ENCODE measurements around the gene VARS1. TPM values are rescaled to one million over a fixed set of nuclear protein-coding genes. Genes with fewer than 3 reads are reported as not detected.

The VARS1 gene
- total and polyA plus RNA-seq, 2 of the 4 experiments (the other 2 are of a cell fraction) = 41.2 to 42.0 TPM

GRCh38 chr6:31791324-31792089 lies 4.0 kb downstream of the VARS1 start:
- no peaks in the 10 kb centered on the region for H3K27me3 ChIP-seq (ENCODE audit: control insufficient read depth, insufficient read depth, low read length)
- no peak overlapping the region for H2BK15ac ChIP-seq (ENCODE audit: low read depth, low read length)
- H3K4me3 ChIP-seq (ENCODE audit: insufficient read depth, low read depth, low read length) = no peak overlapping the region
- no peak overlapping the region for H2AK5ac ChIP-seq (ENCODE audit: low read depth, low read length)
- peaks cover 0 to 51% of the 10 kb centered on the region in 2 experiments for H3K79me1 ChIP-seq (ENCODE audit: low read depth in 1 of 2, low read length in 2 of 2)
- no peak overlapping the region for H3K56ac ChIP-seq (ENCODE audit: extremely low read depth, insufficient read depth, low read length)
- no peak overlapping the region for H3K27ac ChIP-seq (ENCODE audit: insufficient read depth, low read length)
- CTCF ChIA-PET = interaction anchor here (0.6 to 1.2 kb wide), 8 partner anchors 11 to 164 kb away, joined by 3 read pairs; partner anchors contain the start of gene ABHD16A
- no peak overlapping the region for H4K5ac ChIP-seq (ENCODE audit: low read depth, low read length)
- no peaks in the 10 kb centered on the region for H3K9me3 ChIP-seq (ENCODE audit: control insufficient read depth, insufficient read depth, low read length)
- H3K23ac ChIP-seq (ENCODE audit: low read depth, low read length) = 0 out of 2 replicates have a peak overlapping the region, but pooled peaks have one; percentile 55
- no TSS peak for BruUV-seq (replicated peaks)
- H2BK20ac ChIP-seq (ENCODE audit: low read depth, low read length) = no peak overlapping the region
- 30% methylated on average over 2 of the region's 12 CpGs; no CpG with 5 or more reads in 1 of the 2 experiments for WGBS, 2 experiments (ENCODE audit: extremely low coverage in 2 of 2, insufficient read length in 1 of 2)
- H3K9ac ChIP-seq (ENCODE audit: low read depth, low read length) = no peak overlapping the region
- peak overlapping the region; percentile 62; the same call in 1 of the 2 replicates for H3K4ac ChIP-seq (ENCODE audit: low read depth, low read length)
- H3K4me2 ChIP-seq (ENCODE audit: low read depth, low read length) = no peak overlapping the region
- in situ Hi-C loops (cut with MboI; ENCODE audit: low sequenced_read_pairs) (no loop called here), intact Hi-C loops (cut with micrococcal nuclease) (no loop called here), dilution Hi-C loops (cut with HindIII; ENCODE audit: low sequenced_read_pairs, unreplicated experiment) (no loop called here)
- no peak overlapping the region for H4K91ac ChIP-seq (ENCODE audit: insufficient read depth, low read depth, low read length)
- peak; percentile 15; the same call in 1 of the 2 replicates for ATAC-seq (ENCODE audit: low read depth)
- no peaks in the 10 kb centered on the region for H4K20me1 ChIP-seq (ENCODE audit: insufficient read depth, low read length)
- no peak overlapping the region for H3K14ac ChIP-seq (replicated peaks; ENCODE audit: low read depth, low read length)
- no peak overlapping the region for H4K8ac ChIP-seq (ENCODE audit: low read depth in 2 of 2, low read length in 2 of 2)
- no peak overlapping the region for H3K18ac ChIP-seq (ENCODE audit: low read depth, low read length)
- H2AK9ac ChIP-seq (replicated peaks; ENCODE audit: low read depth, low read length, poor library complexity) = no peak overlapping the region
- no peak overlapping the region for H2BK5ac ChIP-seq (ENCODE audit: low read depth, low read length, poor library complexity, severe bottlenecking)
- H2BK120ac ChIP-seq (ENCODE audit: low read depth, low read length) = no peak overlapping the region
- 0 out of 2 replicates have a peak, but pooled peaks cover 3% of the 10 kb centered on the region for H3K9me1 ChIP-seq (ENCODE audit: insufficient read depth, low read length)
- TF ChIP-seq MXI1 (IDR thresholded peaks at IDR 0.05; ENCODE audit: borderline replicate concordance, low read depth, low read length) (no peak), CTCF (conservative IDR thresholded peaks at IDR 0.05; ENCODE audit: low read depth, low read length) (peak; percentile 58), SMC3 (IDR thresholded peaks at IDR 0.05; ENCODE audit: low read depth, low read length) (peak; percentile 29; the same call in 1 of the 2 replicates), MAZ (IDR thresholded peaks at IDR 0.05; ENCODE audit: borderline replicate concordance, low read depth, low read length) (no peak; the same call in 1 of the 2 replicates), USF2 (IDR thresholded peaks at IDR 0.05; ENCODE audit: low read depth, low read length) (no peak), NFE2L2 (IDR thresholded peaks at IDR 0.05; ENCODE audit: low read depth, low read length) (no peak), BHLHE40 (IDR thresholded peaks at IDR 0.05; ENCODE audit: low read depth, low read length) (no peak), RAD21 (IDR thresholded peaks at IDR 0.05; ENCODE audit: low read length) (peak; percentile 46)
- H3K4me1 ChIP-seq (ENCODE audit: control insufficient read depth, insufficient read depth, low read length) = no peaks in the 10 kb centered on the region; the same call in 1 of the 2 replicates
- peaks cover 20% of the 10 kb centered on the region for H3K36me3 ChIP-seq (ENCODE audit: control insufficient read depth, insufficient read depth, low read length)
- H2AFZ ChIP-seq (replicated peaks; ENCODE audit: low read length, poor library complexity) = no peak overlapping the region
- POLR2A ChIA-PET (ENCODE audit: unreplicated experiment) = interaction anchor here (1.0 kb wide), 1 partner anchor 36 kb away, joined by 4 read pairs; the partner anchor contains the start of gene HSPA1B
- DNase-seq = peak; percentile 39

All from IMR-90 (cell line).